ENCODE results near the gene MEIS2.

GRCh38 chr15:37004981-37005735 is 95.2 kb downstream of the MEIS2 start:
- TF ChIP-seq POLR2A (IDR thresholded peaks at IDR 0.05; ENCODE audit: low read depth, low read length) = no peak
- no peak for TF ChIP-seq POLR2AphosphoS5 (IDR thresholded peaks at IDR 0.05; ENCODE audit: low read depth, low read length)
- no peak for TF ChIP-seq TAF1 (IDR thresholded peaks at IDR 0.05; ENCODE audit: borderline replicate concordance, low read depth, low read length)

All from GM12892 (cell line).